HepG2 (cell line): Measurements from ENCODE around the gene SIGLEC1.

Experiments
- MED1 ChIP-seq: sonication (generic); formaldehyde crosslinking; IDR thresholded peaks from 2 replicates; pipeline ENCODE4 v1.4.0; 2020; ENCODE audit warnings: missing genetic modification reagents
- ZFP36 ChIP-seq: fragments of 150-350 bp; IDR thresholded peaks from 2 replicates; pipeline ENCODE4 v1.6.1; 2018; ENCODE audit warnings: borderline replicate concordance, low read length, low read depth; ENCODE audit not compliant: partially characterized antibody
- ZFP82 ChIP-seq: sonication (generic); formaldehyde crosslinking; IDR thresholded peaks from 2 replicates; pipeline ENCODE4 v1.5.1; 2020; ENCODE audit warnings: mild to moderate bottlenecking, missing genetic modification reagents, borderline replicate concordance
- ZFX ChIP-seq: sonication (generic); formaldehyde crosslinking; IDR thresholded peaks from 2 replicates; pipeline ENCODE4 v1.4.0; 2020; ENCODE audit warnings: mild to moderate bottlenecking, low read depth, missing genetic modification reagents, moderate library complexity
- ZNF44 ChIP-seq: sonication (generic); formaldehyde crosslinking; IDR thresholded peaks from 2 replicates; pipeline ENCODE4 v1.5.1; 2020; ENCODE audit warnings: mild to moderate bottlenecking, missing genetic modification reagents
- TF ChIP-seq, protein P1 (sequence below): sonication (generic); formaldehyde crosslinking; IDR thresholded peaks from 2 replicates; pipeline ENCODE4 v1.5.0; 2020; ENCODE audit warnings: mild to moderate bottlenecking, missing genetic modification reagents, moderate library complexity

DNA sequence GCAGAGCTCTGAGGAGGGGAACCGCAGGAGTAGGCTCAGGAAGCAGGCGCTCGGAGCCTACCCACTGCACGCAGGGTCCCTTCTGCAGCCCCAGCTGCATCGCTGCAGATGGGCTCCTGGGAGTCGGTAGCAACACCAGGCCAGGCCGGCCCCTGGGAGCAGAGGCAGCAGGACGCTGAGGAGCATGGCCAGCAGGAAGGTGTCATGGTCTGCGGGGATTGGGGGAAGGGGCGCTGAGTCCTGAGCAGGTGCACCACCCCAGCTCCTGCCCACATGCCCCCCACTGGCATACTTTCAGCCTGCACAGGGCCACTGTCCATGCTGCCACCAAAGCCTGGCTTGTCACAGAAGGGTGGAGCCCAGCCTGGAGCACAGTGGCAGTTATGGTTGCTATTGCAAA lies 41.5 kb downstream of the SIGLEC1 start:
- TF ChIP-seq ZFX (CRISPR knock-in tag) (no peak), ZFP82 (CRISPR knock-in tag) (no peak), MED1 (CRISPR knock-in tag) (no peak), ZFP36 (no peak), ZNF44 (CRISPR knock-in tag) (no peak)
- TF ChIP-seq, protein P1, sequence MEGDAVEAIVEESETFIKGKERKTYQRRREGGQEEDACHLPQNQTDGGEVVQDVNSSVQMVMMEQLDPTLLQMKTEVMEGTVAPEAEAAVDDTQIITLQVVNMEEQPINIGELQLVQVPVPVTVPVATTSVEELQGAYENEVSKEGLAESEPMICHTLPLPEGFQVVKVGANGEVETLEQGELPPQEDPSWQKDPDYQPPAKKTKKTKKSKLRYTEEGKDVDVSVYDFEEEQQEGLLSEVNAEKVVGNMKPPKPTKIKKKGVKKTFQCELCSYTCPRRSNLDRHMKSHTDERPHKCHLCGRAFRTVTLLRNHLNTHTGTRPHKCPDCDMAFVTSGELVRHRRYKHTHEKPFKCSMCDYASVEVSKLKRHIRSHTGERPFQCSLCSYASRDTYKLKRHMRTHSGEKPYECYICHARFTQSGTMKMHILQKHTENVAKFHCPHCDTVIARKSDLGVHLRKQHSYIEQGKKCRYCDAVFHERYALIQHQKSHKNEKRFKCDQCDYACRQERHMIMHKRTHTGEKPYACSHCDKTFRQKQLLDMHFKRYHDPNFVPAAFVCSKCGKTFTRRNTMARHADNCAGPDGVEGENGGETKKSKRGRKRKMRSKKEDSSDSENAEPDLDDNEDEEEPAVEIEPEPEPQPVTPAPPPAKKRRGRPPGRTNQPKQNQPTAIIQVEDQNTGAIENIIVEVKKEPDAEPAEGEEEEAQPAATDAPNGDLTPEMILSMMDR (CRISPR knock-in tag) = no peak
